K562 (cell line): ENCODE results near the gene RPLP2. TPM values are rescaled to one million over a fixed set of nuclear protein-coding genes. Genes with fewer than 3 reads are reported as not detected.

Source experiments
- FOXP1 ChIP-seq: sonication (generic); formaldehyde crosslinking; IDR thresholded peaks from 2 replicates; pipeline ENCODE4 v1.8.0; 2022; ENCODE audit warnings: mild to moderate bottlenecking, missing genetic modification reagents
- MTA3 ChIP-seq: fragments of 450-650 bp; formaldehyde crosslinking; IDR thresholded peaks from 2 replicates; pipeline ENCODE4 v1.6.1; 2017; ENCODE audit warnings: mild to moderate bottlenecking, borderline replicate concordance
- NFIX ChIP-seq: fragments of 250-450 bp; sonication (Bioruptor Pico); IDR thresholded peaks from 2 replicates; pipeline ENCODE4 v1.4.0; 2020; ENCODE audit warnings: low read depth, mild to moderate bottlenecking, moderate library complexity
- PRMT5 ChIP-seq: sonication (generic); formaldehyde crosslinking; IDR thresholded peaks from 2 replicates; pipeline ENCODE4 v1.5.0; 2020; ENCODE audit warnings: missing genetic modification reagents
- RNF2 ChIP-seq: sonication (generic); IDR thresholded peaks from 2 replicates; pipeline ENCODE4 v1.6.1; 2016
- SAFB2 ChIP-seq: fragments of 200-400 bp; formaldehyde crosslinking; IDR thresholded peaks from 2 replicates; pipeline ENCODE4 v1.6.1; 2018; ENCODE audit warnings: borderline replicate concordance, low read length, low read depth, moderate library complexity; ENCODE audit not compliant: severe bottlenecking
- TEAD2 ChIP-seq: fragments of 450-650 bp; IDR thresholded peaks from 2 replicates; pipeline ENCODE4 v1.6.1; 2016; ENCODE audit warnings: missing genetic modification characterization, control low read depth, missing compliant biosample characterization
- ZKSCAN3 ChIP-seq: fragments of 250-450 bp; sonication (Bioruptor Pico); IDR thresholded peaks from 2 replicates; pipeline ENCODE4 v1.4.0; 2020
- ZNF212 ChIP-seq: fragments of 450-650 bp; formaldehyde crosslinking; IDR thresholded peaks from 2 replicates; pipeline ENCODE4 v1.4.0; 2020; ENCODE audit warnings: mild to moderate bottlenecking
- ZNF23 ChIP-seq: fragments of 250-450 bp; sonication (Bioruptor Pico); IDR thresholded peaks from 2 replicates; pipeline ENCODE4 v1.4.0; 2020; ENCODE audit warnings: mild to moderate bottlenecking
- ZNF232 ChIP-seq: sonication (generic); formaldehyde crosslinking; IDR thresholded peaks from 2 replicates; pipeline ENCODE4 v1.8.0; 2022; ENCODE audit warnings: mild to moderate bottlenecking, missing genetic modification reagents
- ZNF76 ChIP-seq: fragments of 250-450 bp; sonication (Bioruptor Pico); IDR thresholded peaks from 2 replicates; pipeline ENCODE4 v1.4.0; 2020; ENCODE audit warnings: mild to moderate bottlenecking, moderate library complexity, borderline replicate concordance
- polyA plus RNA-seq, 8 experiments: library from polyadenylated mRNA; depleted of rRNA in 4 of 8; stranded (reverse) in 5 of 8; unstranded in 3 of 8; fragments of >200 nt; fragmentation: Nextera tagmentation in 2 of 8; fragmentation: Illumina TruSeq in 1 of 8; extraction: Ambion mirVana in 2 of 8; extraction: Trizol in 1 of 8; gene quantifications; 2 replicates each; pipeline versions ENCODE4 v1.2.1 to v1.2.3, GENCODE V29; 2011 to 2014; ENCODE audit warnings: inconsistent platforms in 1 of 8, missing spikeins in 1 of 8
- total RNA-seq, 7 experiments: library from RNA; depleted of rRNA in 6 of 7; stranded (reverse); fragments of >200 nt in 6 of 7; fragmentation: Illumina TruSeq in 2 of 7; extraction: Trizol in 2 of 7; gene quantifications; 2 replicates each; pipeline versions ENCODE4 v1.2.1 to v1.2.3, GENCODE V29; 2011 to 2021; ENCODE audit warnings: low replicate concordance in 1 of 7
- TF ChIP-seq, protein P1 (sequence below), 2 experiments: IDR thresholded peaks in 1 of 2; conservative IDR thresholded peaks in 1 of 2; 2 replicates each; pipeline ENCODE4 v1.6.1; 2016; ENCODE audit warnings: low read depth in 2 of 2, mild to moderate bottlenecking in 1 of 2, missing compliant biosample characterization in 1 of 2, missing genetic modification characterization in 1 of 2, moderate library complexity in 1 of 2
- TF ChIP-seq, protein P2 (sequence below): fragments of 250-450 bp; sonication (Bioruptor Pico); IDR thresholded peaks from 2 replicates; pipeline ENCODE4 v1.9.0; 2021; ENCODE audit warnings: mild to moderate bottlenecking, inconsistent platforms
- TF ChIP-seq, protein P3 (sequence below): fragments of 200-800 bp; sonication (Bioruptor generic); IDR thresholded peaks from 2 replicates; pipeline ENCODE4 v1.6.1; 2017; ENCODE audit warnings: missing genetic modification characterization, missing compliant biosample characterization

RPLP2 gene
- total and polyA plus RNA-seq, 9 of the 15 experiments (the other 6 are each of a cell fraction or from before 2014, with no cell fraction given): 528 to 3,807 (median 1,633) TPM

DNA sequence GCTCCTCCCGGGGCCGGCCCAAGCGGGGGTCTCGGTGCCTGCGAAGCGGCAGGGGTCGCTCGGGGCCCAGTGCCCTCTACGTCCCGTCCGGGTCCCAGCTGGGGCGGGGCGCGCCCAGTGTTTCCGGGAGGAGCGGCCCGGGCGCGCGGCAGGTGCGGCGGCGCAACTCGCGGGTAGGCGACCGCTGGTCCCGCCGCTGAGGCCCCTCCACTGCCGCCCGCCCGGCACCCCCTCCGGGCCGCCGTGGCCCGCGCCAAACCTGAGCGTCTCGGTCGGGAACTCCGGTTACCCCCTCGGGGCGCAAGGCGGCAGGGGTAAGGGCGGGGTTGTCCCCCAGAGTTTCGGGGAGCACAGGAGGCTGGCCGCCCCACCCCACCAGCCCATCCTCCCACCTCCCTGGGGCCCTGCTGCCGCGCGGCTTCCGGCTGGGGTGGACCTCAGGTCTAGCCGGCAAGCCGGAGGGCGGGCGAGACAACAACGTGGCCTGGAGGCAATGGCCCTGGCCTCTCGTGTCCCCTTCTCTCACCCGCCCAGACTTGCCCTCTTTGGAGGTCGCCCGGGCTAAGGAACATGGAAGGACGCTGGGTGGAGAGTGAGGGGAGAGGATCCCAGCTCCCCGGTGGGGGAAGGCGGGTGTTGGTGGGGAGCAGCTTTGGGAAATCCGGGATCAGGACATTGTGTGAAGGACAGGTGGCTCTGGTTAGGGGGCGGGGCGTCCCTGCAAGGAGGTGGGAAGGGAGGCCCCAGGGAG lies 17.6 kb downstream of the RPLP2 start (continued):
- TF ChIP-seq, protein P1, sequence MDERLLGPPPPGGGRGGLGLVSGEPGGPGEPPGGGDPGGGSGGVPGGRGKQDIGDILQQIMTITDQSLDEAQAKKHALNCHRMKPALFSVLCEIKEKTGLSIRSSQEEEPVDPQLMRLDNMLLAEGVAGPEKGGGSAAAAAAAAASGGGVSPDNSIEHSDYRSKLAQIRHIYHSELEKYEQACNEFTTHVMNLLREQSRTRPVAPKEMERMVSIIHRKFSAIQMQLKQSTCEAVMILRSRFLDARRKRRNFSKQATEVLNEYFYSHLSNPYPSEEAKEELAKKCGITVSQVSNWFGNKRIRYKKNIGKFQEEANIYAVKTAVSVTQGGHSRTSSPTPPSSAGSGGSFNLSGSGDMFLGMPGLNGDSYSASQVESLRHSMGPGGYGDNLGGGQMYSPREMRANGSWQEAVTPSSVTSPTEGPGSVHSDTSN (CRISPR knock-in tag; IDR thresholded peaks at IDR 0.05; ENCODE audit: low read depth): no peak
- TF ChIP-seq, protein P1 (tag; conservative IDR thresholded peaks at IDR 0.05; ENCODE audit: low read depth): no peak
- TF ChIP-seq, protein P2, sequence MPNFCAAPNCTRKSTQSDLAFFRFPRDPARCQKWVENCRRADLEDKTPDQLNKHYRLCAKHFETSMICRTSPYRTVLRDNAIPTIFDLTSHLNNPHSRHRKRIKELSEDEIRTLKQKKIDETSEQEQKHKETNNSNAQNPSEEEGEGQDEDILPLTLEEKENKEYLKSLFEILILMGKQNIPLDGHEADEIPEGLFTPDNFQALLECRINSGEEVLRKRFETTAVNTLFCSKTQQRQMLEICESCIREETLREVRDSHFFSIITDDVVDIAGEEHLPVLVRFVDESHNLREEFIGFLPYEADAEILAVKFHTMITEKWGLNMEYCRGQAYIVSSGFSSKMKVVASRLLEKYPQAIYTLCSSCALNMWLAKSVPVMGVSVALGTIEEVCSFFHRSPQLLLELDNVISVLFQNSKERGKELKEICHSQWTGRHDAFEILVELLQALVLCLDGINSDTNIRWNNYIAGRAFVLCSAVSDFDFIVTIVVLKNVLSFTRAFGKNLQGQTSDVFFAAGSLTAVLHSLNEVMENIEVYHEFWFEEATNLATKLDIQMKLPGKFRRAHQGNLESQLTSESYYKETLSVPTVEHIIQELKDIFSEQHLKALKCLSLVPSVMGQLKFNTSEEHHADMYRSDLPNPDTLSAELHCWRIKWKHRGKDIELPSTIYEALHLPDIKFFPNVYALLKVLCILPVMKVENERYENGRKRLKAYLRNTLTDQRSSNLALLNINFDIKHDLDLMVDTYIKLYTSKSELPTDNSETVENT (CRISPR knock-in tag): peak; percentile 22; the same call in 1 of the 2 replicates
- no peak for TF ChIP-seq SAFB2
- TF ChIP-seq PRMT5 (CRISPR knock-in tag): no peak
- no peak for TF ChIP-seq ZNF232 (CRISPR knock-in tag)
- TF ChIP-seq ZKSCAN3: no peak
- no peak for TF ChIP-seq TEAD2 (tag)
- TF ChIP-seq ZNF76: no peak
- TF ChIP-seq NFIX: no peak
- no peak for TF ChIP-seq ZNF23 (CRISPR knock-in tag)
- TF ChIP-seq, protein P3, sequence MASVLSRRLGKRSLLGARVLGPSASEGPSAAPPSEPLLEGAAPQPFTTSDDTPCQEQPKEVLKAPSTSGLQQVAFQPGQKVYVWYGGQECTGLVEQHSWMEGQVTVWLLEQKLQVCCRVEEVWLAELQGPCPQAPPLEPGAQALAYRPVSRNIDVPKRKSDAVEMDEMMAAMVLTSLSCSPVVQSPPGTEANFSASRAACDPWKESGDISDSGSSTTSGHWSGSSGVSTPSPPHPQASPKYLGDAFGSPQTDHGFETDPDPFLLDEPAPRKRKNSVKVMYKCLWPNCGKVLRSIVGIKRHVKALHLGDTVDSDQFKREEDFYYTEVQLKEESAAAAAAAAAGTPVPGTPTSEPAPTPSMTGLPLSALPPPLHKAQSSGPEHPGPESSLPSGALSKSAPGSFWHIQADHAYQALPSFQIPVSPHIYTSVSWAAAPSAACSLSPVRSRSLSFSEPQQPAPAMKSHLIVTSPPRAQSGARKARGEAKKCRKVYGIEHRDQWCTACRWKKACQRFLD: peak; percentile 82
- peak; percentile 55; the same call in 1 of the 2 replicates for TF ChIP-seq RNF2
- TF ChIP-seq ZNF212 (CRISPR knock-in tag): no peak
- TF ChIP-seq FOXP1 (CRISPR knock-in tag): no peak
- TF ChIP-seq MTA3: no peak; the same call in 1 of the 2 replicates
